ENCODE results near the gene CTCF.

GRCh38 chr16:67548265-67549126, 13.8 kb upstream of the CTCF start:
- TF ChIP-seq CTCF (conservative IDR thresholded peaks at IDR 0.05 in 1 of 2, IDR thresholded peaks at IDR 0.05 in 1 of 2; ENCODE audit: low read depth in 1 of 2, low read length in 2 of 2) (no peak), EZH2 (IDR thresholded peaks at IDR 0.05; ENCODE audit: low read length, missing control alignments) (no peak)
